ENCODE measurements around the gene STMN1.

Gene STMN1

GRCh38 chr1:25932321-25932720, 26.1 kb upstream of the STMN1 start:
- Mint-ChIP-seq H3K36me3 (ENCODE audit: insufficient read depth) (peaks cover 3% of the 10 kb centered on the region), H3K27me3 (peaks cover 5 to 22% of the 10 kb centered on the region in 2 donors), H3K4me1 (ENCODE audit: low read depth in 2 of 2) (peaks cover 0 to 2% of the 10 kb centered on the region in 2 donors), H3K9me3 (no peaks in the 10 kb centered on the region), H3K27ac (no peak overlapping the region), H3K4me3 (no peak overlapping the region)
- no peak for DNase-seq
- no peak for ATAC-seq (replicated peaks)

- Mint-ChIP-seq H3K9me3 (no peaks in the 10 kb centered on the region), H3K36me3 (ENCODE audit: insufficient read depth) (peaks cover 3% of the 10 kb centered on the region), H3K27ac (no peak overlapping the region), H3K27me3 (peaks cover 5 to 20% of the 10 kb centered on the region in 2 donors), H3K4me3 (no peak overlapping the region), H3K4me1 (ENCODE audit: low read depth in 2 of 2) (peaks cover 0 to 2% of the 10 kb centered on the region in 2 donors)
- no peak for DNase-seq
- ATAC-seq (replicated peaks), result no peak
Observed at GRCh38 chr1:25929016-25929415, 22.8 kb upstream of the STMN1 start.

DNA sequence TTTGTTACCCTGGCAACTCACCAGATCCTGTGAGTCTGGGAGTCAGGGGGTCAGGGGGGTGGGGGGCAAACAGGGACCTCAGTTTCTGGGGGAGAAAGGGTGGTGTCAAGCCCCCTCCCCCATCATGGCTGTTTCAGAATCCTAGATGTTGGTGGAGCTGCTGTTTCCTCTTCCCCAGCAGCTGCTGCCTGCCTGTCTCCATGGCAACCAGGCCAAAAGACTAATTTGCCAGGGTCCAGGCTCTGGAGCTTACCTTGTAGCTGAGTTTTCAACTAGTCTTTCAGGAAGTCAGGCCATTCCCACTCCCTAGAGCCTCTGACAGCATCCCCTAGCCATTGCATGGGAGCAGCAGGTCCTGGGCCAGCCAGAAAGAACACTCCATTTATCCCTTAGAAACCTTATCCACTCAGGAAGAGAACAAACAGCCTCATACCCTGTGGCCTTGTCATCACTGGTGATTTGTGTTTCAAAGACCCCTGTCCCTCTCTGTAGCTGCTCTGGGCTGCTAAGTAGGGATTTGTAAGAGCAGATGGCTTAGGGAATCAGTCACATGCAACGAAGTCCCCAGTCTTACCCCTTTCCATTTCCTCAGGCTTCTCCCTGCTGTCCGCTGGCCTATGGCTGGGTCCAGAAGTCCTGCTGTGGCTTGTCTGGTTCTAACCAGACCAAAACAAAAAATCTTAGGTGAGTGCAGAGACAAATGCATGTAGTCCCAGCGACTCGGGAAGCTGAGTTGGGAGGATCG, 21.5 kb upstream of the STMN1 start:
- H3K36me3 Mint-ChIP-seq (ENCODE audit: insufficient read depth), result peaks cover 9% of the 10 kb centered on the region
- DNase-seq, result no peak
- no peak overlapping the region for H3K27ac Mint-ChIP-seq
- H3K4me1 Mint-ChIP-seq (ENCODE audit: low read depth in 2 of 2), result peaks cover 0 to 3% of the 10 kb centered on the region in 2 donors
- ATAC-seq (replicated peaks), result no peak
- no peak overlapping the region for H3K4me3 Mint-ChIP-seq
- no peaks in the 10 kb centered on the region for H3K9me3 Mint-ChIP-seq
- H3K27me3 Mint-ChIP-seq, result peaks cover 5 to 9% of the 10 kb centered on the region in 2 donors

DNA sequence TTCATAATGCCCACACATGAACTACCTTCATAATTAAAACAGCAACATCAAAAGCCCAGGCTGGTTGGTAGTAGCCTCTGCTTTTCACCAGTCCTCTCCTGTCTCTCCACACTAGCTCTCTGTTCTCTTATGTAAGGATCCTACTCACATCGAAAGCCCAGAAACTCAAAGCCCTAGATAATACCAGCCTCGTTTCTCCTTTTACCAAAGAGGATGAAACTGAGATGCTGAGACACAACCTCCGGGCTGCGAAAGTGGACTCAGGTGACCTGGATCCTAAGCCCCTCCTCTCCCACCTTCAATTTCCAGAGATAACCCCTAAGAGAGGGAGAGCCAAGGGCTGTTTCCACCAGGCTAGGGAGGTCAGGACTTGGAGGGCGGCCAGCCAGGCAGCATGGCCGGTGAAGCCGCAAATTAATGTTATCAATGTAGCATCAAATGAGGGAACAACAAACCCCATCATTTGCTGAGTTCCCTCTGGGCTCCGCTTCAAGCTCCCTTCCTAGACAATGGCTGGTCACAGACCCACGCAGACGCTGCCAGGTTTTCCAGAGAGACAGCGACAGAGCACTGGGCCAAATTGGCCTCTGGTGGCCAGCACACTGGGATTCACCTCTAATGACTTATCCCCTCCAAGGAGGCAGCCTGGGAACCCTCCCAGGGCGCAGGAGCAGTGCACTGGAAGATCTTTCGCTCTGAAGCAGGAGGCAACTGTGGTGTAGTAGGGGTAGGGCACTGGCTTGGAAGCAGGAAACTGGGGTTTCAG, 20.7 kb upstream of the STMN1 start:
- no peak for DNase-seq
- Mint-ChIP-seq H3K4me3 (no peak overlapping the region), H3K36me3 (ENCODE audit: insufficient read depth) (peaks cover 12% of the 10 kb centered on the region), H3K27me3 (peaks cover 0 to 9% of the 10 kb centered on the region in 2 donors), H3K9me3 (no peaks in the 10 kb centered on the region), H3K4me1 (ENCODE audit: low read depth in 2 of 2) (peaks cover 7 to 10% of the 10 kb centered on the region in 2 donors), H3K27ac (no peak overlapping the region)
- no peak for ATAC-seq (replicated peaks)

DNA sequence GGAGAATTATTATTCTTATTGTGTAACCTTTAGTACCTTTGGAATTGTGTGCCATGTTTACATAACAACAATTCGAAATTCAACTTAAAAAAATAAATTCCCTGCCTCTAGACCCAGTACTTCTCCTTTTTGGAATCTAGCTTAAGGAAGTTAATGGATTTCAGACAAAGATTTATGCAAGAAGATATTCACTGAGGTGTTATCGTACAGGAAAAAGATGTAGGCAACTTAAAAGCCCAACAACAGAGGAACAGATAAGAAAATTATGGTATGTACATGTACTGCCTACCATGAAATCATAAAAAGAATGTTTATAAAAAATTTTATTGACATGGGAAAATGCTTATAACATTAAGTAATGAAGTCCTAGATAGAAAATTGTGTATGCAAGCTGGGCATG, 18.2 kb upstream of the STMN1 start:
- H3K27ac Mint-ChIP-seq, result peak overlapping the region in 1 of 2 donors; percentile 32
- H3K9me3 Mint-ChIP-seq, result no peaks in the 10 kb centered on the region
- H3K27me3 Mint-ChIP-seq, result no peaks in the 10 kb centered on the region
- no peak overlapping the region for H3K4me3 Mint-ChIP-seq
- ATAC-seq (replicated peaks), result no peak
- H3K36me3 Mint-ChIP-seq (ENCODE audit: insufficient read depth), result peaks cover 10% of the 10 kb centered on the region
- no peak for DNase-seq
- peaks cover 9 to 16% of the 10 kb centered on the region in 2 donors for H3K4me1 Mint-ChIP-seq (ENCODE audit: low read depth in 2 of 2)

- ATAC-seq (replicated peaks) (no peak), DNase-seq (peak in 1 of 3 experiments; percentile 8)
- H3K27ac Mint-ChIP-seq, result peak overlapping the region; percentile 58 to 89
- peaks cover 11 to 19% of the 10 kb centered on the region in 2 donors for H3K4me1 Mint-ChIP-seq (ENCODE audit: low read depth in 2 of 2)
- H3K9me3 Mint-ChIP-seq, result no peaks in the 10 kb centered on the region
- peak overlapping the region; percentile 85 to 88 for H3K4me3 Mint-ChIP-seq
- no peaks in the 10 kb centered on the region for H3K27me3 Mint-ChIP-seq
- peaks cover 10% of the 10 kb centered on the region for H3K36me3 Mint-ChIP-seq (ENCODE audit: insufficient read depth)
Observed at GRCh38 chr1:25922971-25923552, 16.8 kb upstream of the STMN1 start.

DNA sequence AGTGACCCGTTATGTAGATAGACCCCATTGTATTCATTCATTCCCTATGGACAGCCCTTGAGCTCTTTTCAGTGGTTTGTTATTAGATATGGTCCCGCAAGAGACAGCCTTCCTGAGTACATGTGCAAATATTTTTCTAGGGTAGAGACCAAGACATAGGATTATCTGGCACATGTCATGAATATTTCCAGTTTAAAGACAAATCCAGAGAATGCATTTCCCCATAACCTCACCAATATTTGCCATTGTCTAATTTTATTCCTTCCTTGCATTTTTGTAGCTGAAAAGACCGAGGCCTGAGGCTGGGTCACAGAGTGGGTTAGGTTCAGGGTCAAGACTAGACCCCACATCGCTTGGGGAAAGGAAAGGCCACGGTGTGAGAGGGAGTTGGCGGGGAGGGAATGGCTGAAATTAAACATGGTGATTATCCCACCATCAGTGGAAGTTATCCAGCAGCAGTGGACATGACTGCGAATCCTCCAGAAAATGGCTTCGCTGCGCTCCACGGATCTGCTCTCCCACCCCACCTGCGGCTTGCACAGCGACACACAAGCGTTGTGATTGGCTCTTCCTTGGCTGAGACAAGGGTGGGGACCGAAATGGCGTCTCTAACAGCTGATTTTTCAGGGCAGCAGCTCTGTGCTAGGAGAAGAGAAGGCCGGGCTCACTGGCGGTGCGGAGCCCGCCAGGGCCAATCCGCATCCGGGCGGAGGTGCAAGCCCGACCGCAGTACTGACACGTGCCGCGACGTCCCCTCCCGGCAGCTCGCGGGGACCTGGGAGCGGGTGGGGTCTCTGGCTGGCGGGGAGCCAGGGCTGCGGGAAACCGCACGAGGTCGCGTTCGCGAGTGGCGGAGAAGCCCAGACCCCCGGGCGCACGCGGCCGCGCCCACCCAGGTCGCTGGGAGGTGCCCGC, 16.1 kb upstream of the STMN1 start:
- H3K27me3 Mint-ChIP-seq, result no peaks in the 10 kb centered on the region
- H3K9me3 Mint-ChIP-seq, result no peaks in the 10 kb centered on the region
- H3K36me3 Mint-ChIP-seq (ENCODE audit: insufficient read depth), result peaks cover 10% of the 10 kb centered on the region
- H3K4me1 Mint-ChIP-seq (ENCODE audit: low read depth in 2 of 2), result peaks cover 17 to 24% of the 10 kb centered on the region in 2 donors
- H3K27ac Mint-ChIP-seq, result peak overlapping the region; percentile 20 to 89
- DNase-seq (peak; percentile 32 to 45 (median 44)), ATAC-seq (replicated peaks) (peak; percentile 90)
- peak overlapping the region; percentile 85 to 88 for H3K4me3 Mint-ChIP-seq

GRCh38 chr1:25918615-25919014, 12.4 kb upstream of the STMN1 start:
- DNase-seq (no peak), ATAC-seq (replicated peaks) (no peak)
- Mint-ChIP-seq H3K27me3 (no peaks in the 10 kb centered on the region), H3K4me1 (ENCODE audit: low read depth in 2 of 2) (peaks cover 17 to 24% of the 10 kb centered on the region in 2 donors), H3K36me3 (ENCODE audit: insufficient read depth) (peaks cover 10% of the 10 kb centered on the region), H3K27ac (peak overlapping the region in 1 of 2 donors; percentile 25), H3K4me3 (no peak overlapping the region), H3K9me3 (no peaks in the 10 kb centered on the region)

DNA sequence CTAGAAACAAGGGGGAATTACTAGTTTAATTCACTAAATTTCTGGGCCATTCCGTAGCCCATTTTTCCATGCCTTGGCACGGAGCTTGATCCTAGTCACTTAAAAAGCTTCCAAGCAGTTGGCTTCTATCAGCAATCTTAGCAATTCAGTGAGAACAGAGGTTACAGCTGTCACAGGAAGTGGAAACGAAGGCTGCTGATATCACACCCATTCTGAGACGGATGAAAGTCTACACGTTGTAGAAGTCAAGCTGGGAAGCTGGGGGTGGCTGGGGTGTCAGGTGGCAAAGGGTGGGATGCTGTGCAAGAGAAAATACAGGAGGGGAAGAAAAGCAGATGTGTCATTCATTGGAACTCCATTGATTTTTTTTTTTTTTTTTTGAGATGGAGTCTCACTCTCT, 11.8 kb upstream of the STMN1 start:
- Mint-ChIP-seq H3K36me3 (ENCODE audit: insufficient read depth) (peaks cover 5% of the 10 kb centered on the region), H3K4me3 (peak overlapping the region; percentile 51 to 75), H3K4me1 (ENCODE audit: low read depth in 2 of 2) (peaks cover 17 to 21% of the 10 kb centered on the region in 2 donors), H3K9me3 (no peaks in the 10 kb centered on the region), H3K27me3 (no peaks in the 10 kb centered on the region), H3K27ac (peak overlapping the region; percentile 25 to 71)
- DNase-seq, result peak in 1 of 3 experiments; percentile 35
- ATAC-seq (replicated peaks), result peak; percentile 63

- H3K27me3 Mint-ChIP-seq, result no peaks in the 10 kb centered on the region
- ATAC-seq (replicated peaks) (no peak), DNase-seq (no peak)
- H3K4me1 Mint-ChIP-seq (ENCODE audit: low read depth in 2 of 2), result peaks cover 7 to 13% of the 10 kb centered on the region in 2 donors
- H3K36me3 Mint-ChIP-seq (ENCODE audit: insufficient read depth), result no peaks in the 10 kb centered on the region
- H3K27ac Mint-ChIP-seq, result no peak overlapping the region
- no peaks in the 10 kb centered on the region for H3K9me3 Mint-ChIP-seq
- H3K4me3 Mint-ChIP-seq, result no peak overlapping the region
Observed at GRCh38 chr1:25916460-25916859, 10.2 kb upstream of the STMN1 start.

GRCh38 chr1:25914074-25914995, 8.1 kb upstream of the STMN1 start:
- no peak overlapping the region for H3K27ac Mint-ChIP-seq
- DNase-seq, result no peak
- no peak for ATAC-seq (replicated peaks)
- peaks cover 7 to 8% of the 10 kb centered on the region in 2 donors for H3K4me1 Mint-ChIP-seq (ENCODE audit: low read depth in 2 of 2)
- H3K4me3 Mint-ChIP-seq, result no peak overlapping the region
- no peaks in the 10 kb centered on the region for H3K27me3 Mint-ChIP-seq
- H3K36me3 Mint-ChIP-seq (ENCODE audit: insufficient read depth), result no peaks in the 10 kb centered on the region
- no peaks in the 10 kb centered on the region for H3K9me3 Mint-ChIP-seq

GRCh38 chr1:25913206-25913605, 7.0 kb upstream of the STMN1 start:
- H3K4me1 Mint-ChIP-seq (ENCODE audit: low read depth in 2 of 2), result peaks cover 6 to 7% of the 10 kb centered on the region in 2 donors
- H3K36me3 Mint-ChIP-seq (ENCODE audit: insufficient read depth), result no peaks in the 10 kb centered on the region
- no peak overlapping the region for H3K4me3 Mint-ChIP-seq
- DNase-seq (no peak), ATAC-seq (replicated peaks) (no peak)
- no peak overlapping the region for H3K27ac Mint-ChIP-seq
- H3K9me3 Mint-ChIP-seq, result no peaks in the 10 kb centered on the region
- no peaks in the 10 kb centered on the region for H3K27me3 Mint-ChIP-seq

Data from effector memory CD8-positive, alpha-beta T cell (primary cell).